Fibroblast of the aortic adventitia (primary cell): ENCODE results near the gene NACC2. TPM values are rescaled to one million over a fixed set of nuclear protein-coding genes. Genes with fewer than 3 reads are reported as not detected.
A peak's percentile ranks its signal among the peaks of the same experiment; 100 is the strongest.

Experiments used
- DNase-seq: peaks from one replicate; pipeline ENCODE4 v3.0.0-alpha.2; 2010; ENCODE audit warnings: low read depth
- H3K4me3 ChIP-seq: 2 replicates; pipeline ENCODE4 v1.5.1; 2011; ENCODE audit warnings: low read depth, mild to moderate bottlenecking, control low read depth, low read length, moderate library complexity
- total RNA-seq: library from RNA; depleted of rRNA; stranded (reverse); fragments of >200 nt; gene quantifications from 2 replicates; pipeline ENCODE4 v1.2.3, GENCODE V29; 2012; ENCODE audit warnings: low replicate concordance
- TF ChIP-seq, protein P1 (sequence below): IDR thresholded peaks from 2 replicates; pipeline ENCODE4 v1.5.1; 2011; ENCODE audit warnings: mild to moderate bottlenecking, low read length, control low read depth, inconsistent platforms; ENCODE audit not compliant: insufficient read depth

NACC2 gene
- total RNA-seq, 1 donor = 17.4 TPM

DNA sequence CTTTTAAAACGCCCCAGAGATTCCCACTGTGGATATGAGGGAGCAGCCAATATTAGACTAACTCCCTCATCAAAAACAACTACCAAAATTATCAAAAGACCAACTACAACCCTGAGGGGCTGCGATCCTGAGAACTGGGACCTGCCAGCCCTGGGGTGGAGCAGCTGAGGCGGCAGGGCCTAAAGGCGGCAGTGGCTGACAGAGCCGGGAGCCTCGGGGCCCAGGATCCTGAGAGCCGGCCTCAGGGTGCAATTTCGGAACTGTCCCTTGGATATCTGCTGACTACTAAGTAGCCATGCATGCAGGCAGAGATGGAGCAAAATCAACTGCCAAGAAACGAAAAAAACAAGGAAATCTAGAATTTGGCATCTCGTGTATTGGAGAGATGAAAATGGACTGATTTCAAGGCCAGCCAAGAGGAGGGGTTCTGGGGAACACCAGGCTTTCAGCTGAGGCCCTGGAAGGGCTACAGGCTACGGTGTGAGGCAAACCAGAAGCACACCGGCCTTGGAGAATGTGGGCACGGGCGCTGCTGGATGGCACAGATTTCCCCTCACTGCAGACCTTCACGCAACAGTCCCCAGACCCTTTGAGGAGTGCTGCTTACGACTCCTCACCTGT is 70.3 kb downstream of the NACC2 start:
- H3K4me3 ChIP-seq = no peak overlapping the region
- DNase-seq = peak; percentile 38
- TF ChIP-seq, protein P1, sequence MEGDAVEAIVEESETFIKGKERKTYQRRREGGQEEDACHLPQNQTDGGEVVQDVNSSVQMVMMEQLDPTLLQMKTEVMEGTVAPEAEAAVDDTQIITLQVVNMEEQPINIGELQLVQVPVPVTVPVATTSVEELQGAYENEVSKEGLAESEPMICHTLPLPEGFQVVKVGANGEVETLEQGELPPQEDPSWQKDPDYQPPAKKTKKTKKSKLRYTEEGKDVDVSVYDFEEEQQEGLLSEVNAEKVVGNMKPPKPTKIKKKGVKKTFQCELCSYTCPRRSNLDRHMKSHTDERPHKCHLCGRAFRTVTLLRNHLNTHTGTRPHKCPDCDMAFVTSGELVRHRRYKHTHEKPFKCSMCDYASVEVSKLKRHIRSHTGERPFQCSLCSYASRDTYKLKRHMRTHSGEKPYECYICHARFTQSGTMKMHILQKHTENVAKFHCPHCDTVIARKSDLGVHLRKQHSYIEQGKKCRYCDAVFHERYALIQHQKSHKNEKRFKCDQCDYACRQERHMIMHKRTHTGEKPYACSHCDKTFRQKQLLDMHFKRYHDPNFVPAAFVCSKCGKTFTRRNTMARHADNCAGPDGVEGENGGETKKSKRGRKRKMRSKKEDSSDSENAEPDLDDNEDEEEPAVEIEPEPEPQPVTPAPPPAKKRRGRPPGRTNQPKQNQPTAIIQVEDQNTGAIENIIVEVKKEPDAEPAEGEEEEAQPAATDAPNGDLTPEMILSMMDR = no peak

DNA sequence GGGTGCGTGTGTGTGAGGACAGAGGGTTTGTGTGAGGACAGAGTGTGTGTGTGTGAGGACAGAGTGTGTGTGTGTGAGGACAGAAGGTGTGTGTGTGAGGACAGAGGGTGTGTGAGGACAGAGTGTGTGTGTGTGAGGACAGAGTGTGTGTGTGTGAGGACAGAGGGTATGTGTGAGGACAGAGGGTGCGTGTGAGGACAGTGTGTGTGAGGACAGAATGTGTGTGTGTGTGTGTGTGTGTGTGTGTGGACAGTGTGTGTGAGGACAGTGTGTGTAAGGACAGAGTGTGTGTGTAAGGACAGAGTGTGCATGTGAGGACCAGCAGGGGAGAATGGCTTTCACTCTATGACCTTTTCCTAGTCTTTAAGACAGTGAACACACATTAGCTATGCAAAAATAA is 70.8 kb downstream of the NACC2 start:
- no peak overlapping the region for H3K4me3 ChIP-seq
- TF ChIP-seq, protein P1 = no peak
- no peak for DNase-seq

DNA sequence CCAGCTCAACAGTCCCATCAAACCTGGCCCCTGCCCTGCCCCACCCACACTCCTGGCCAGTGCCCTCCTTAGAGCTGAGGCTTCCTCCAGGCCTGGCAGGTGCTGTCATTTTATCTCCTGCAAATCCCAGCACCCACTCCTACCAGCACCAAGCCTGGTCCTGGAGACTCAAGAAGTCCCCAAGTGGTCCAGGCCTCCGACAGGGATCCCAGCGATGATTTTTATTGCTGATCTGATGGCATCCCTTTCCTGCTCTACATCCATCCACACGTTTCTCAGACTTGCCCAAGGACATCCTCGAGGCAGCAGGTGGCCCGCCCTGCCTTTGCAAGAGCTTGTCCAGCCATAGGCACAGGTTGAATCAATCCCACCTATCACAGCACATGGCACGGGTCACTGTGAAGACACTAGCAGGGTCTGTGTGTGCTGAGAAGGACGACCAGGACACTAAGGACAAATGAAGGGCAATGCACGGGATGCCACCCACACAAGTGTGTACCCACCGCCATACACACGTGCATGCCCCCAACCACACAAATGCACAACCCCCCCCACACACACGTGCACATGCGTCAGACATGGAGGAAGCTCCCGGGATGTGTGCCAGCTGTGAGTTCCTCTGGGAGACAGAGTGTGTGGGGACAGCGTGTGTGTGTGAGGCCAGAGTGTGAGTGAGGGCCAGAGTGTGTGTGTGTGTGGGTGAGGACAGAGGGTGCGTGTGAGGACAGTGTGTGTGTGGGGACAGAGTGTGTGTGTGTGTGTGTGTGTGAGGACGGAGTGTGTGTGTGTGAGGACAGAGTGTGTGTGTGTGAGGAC is 71.5 kb downstream of the NACC2 start:
- DNase-seq = peak; percentile 65
- H3K4me3 ChIP-seq = no peak overlapping the region
- TF ChIP-seq, protein P1 = no peak

DNA sequence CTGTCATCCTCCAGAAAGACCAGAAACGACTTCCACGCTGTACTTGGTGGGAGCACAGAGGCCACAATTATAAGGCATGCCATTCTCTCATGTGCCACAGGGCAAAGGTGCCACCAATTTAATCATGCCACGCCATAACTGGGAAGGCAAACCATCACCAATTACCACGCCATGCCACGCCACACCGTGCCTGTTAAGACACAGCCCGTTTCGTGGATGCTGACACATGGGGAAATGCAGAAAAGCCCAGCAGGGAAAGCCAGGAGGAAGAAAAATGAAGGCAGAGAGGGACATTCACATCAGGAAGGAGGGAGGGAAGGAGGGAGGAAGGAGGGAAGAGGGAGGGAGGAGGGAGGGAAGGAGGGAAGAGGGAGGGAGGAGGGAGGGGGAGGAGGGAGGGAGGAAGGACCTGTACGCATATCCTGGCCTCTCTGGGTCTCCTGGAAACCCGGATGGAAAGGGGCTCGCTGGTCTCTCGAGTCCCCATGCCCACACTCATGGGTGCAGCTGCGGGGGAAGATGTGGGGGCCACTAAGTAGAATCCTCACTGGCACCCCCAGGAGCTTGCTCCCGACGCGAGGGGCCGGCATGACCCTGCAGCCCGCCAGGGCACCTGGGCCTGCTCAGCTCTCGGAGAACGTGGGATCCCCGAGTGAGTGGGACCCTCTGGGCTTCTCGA is 72.2 kb downstream of the NACC2 start:
- no peak for DNase-seq
- no peak overlapping the region for H3K4me3 ChIP-seq
- TF ChIP-seq, protein P1 = no peak

DNA sequence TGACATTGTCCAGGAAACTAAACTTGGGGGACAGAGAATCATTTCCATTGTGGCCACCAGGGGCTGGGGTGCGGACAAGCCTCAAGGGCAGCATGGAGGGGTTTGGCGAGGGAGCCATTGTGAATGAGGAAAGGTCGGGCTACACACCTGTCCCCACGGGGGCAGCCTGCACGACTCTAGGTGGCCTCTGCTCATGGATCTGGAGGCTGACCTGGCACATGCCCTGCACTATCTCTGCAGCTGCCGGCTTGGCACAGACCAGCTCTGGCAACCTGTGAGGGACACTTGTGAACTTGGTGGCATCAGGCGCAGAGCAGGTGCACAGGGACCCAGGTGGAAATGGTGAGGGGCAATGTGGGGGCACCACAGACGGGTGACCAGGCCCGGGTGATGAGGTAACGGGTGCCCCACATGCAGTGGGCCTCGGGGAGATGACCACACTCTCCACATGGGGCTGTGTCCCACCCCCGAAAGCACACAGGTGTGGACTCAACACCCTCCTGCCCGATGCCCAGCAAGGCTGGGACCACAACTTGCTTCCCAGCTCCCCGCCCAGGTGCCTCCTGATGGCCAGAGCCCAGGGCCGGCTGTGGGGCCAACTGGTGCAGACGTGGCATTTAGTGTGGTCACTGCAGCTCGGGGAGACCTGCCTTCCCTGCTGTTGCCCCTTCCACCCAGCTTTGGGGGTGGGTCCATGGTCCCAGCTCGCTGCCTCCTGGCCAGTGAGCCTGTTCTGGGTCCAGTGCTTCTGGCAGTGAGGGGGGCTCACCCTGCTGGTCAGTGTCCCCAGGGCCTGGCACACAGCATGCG is 73.0 kb downstream of the NACC2 start:
- TF ChIP-seq, protein P1 = no peak
- DNase-seq = no peak

DNA sequence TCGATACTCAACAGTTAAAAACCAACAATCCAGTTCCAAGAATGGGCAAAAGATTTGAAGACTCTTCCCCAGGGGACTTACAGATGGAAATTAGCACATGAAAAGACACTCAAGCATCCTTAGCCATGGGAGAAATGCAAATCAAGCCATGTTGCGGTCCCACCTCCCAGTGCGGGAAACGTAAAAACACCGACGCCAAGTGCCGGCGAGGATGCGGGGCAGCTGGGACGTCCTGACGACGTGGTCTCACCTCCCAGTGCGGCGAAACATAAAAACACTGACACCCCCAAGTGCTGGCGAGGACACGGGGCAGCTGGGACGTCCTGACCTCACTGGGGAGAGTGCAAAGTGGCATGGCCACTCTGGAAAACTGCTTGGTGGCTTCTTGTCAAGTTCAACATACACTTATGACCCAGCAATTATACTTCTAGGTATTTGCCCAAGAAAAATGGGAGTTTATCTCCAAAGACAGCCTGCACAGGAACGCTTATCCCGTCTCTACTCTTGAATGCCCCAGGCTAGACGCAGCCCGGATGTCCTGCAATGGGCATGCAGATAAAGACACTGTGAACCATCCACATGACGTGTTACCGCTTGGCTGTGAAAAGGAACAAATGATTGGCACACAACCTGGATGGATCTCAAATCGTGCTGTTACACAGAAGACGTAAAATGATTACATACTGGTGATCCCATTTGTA is 73.8 kb downstream of the NACC2 start:
- no peak for DNase-seq

More for the DNA sequence above, 73.0 kb downstream of the NACC2 start:
- no peak overlapping the region for H3K4me3 ChIP-seq

More for the DNA sequence above, 73.8 kb downstream of the NACC2 start:
- TF ChIP-seq, protein P1 = no peak
- no peak overlapping the region for H3K4me3 ChIP-seq
